Activated T-helper 2 cell treated with anti-CD3 and anti-CD28 coated beads, Interferon-gamma antibody, Interleukin-2, Interleukin-4, amounts not matched to agents 10 μg/mL and 5 μg/mL and 100 μg/mL, durations not matched to agents 14 hours and 24 hours and 36 hours (primary cell): ENCODE measurements around the gene RALGPS1. TPM values are rescaled to one million over a fixed set of nuclear protein-coding genes. Genes with fewer than 3 reads are reported as not detected.

ENCODE experiments used
- DNase-seq: peaks from one replicate; pipeline ENCODE4 v3.0.0; 2021; ENCODE audit warnings: low spot score
- H3K27ac Mint-ChIP-seq: one replicate; pipeline ENCODE4 v1.8.0; 2021; ENCODE audit warnings: mixed read lengths
- H3K27me3 Mint-ChIP-seq: one replicate; pipeline ENCODE4 v1.8.0; 2021; ENCODE audit warnings: low read depth, mixed read lengths
- H3K36me3 Mint-ChIP-seq: one replicate; pipeline ENCODE4 v1.8.0; 2021; ENCODE audit warnings: low read depth, mixed read lengths
- H3K4me1 Mint-ChIP-seq: one replicate; pipeline ENCODE4 v1.8.0; 2021; ENCODE audit warnings: low read depth, mixed read lengths
- H3K4me3 Mint-ChIP-seq: one replicate; pipeline ENCODE4 v1.8.0; 2021; ENCODE audit warnings: low read depth, mild to moderate bottlenecking, moderate library complexity, mixed read lengths
- H3K9me3 Mint-ChIP-seq: one replicate; pipeline ENCODE4 v1.8.0; 2021; ENCODE audit warnings: mixed read lengths
- intact Hi-C: fragments of 100-400 bp; cut with micrococcal nuclease; formaldehyde crosslinking; loops from one replicate; pipeline ENCODE4 v1.15.1; 2023
- total RNA-seq: library from RNA; stranded (reverse); gene quantifications from 2 replicates; pipeline ENCODE4 v1.2.3, GENCODE V29; 2022

RALGPS1 gene
- total RNA-seq, 1 donor from 2014 or later, result 2.4 TPM

- intact Hi-C loops, result no loop called here
- Mint-ChIP-seq H3K36me3 (no peaks in the 10 kb centered on the region), H3K27ac (no peak overlapping the region), H3K4me1 (no peaks in the 10 kb centered on the region), H3K9me3 (no peaks in the 10 kb centered on the region), H3K27me3 (peaks cover 26% of the 10 kb centered on the region), H3K4me3 (no peak overlapping the region)
- DNase-seq, result no peak
Measured at GRCh38 chr9:127078336-127078735, 163.8 kb downstream of the RALGPS1 start.

DNA sequence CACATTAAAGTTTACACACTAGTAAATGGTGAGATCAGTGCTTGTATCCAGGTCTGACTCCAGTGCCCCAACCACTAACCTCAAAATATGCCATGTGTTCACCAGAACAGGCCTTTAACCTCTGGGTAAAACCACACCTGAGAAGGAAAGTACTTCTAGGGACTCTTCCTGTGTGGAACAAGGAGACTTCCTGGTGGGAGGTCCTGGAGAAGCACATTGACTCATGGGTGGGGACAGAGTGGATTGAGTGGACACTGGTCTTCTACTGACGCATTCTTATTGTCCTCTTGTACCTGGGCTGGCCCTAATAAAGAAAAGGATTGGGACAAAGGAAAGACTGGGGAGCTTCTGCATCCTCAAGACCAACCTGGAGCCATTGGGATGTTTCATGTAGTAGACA is 164.4 kb downstream of the RALGPS1 start:
- intact Hi-C loops, result no loop called here
- no peak overlapping the region for H3K27ac Mint-ChIP-seq
- DNase-seq, result no peak
- no peak overlapping the region for H3K4me3 Mint-ChIP-seq
- H3K9me3 Mint-ChIP-seq, result no peaks in the 10 kb centered on the region
- no peaks in the 10 kb centered on the region for H3K36me3 Mint-ChIP-seq
- H3K4me1 Mint-ChIP-seq, result no peaks in the 10 kb centered on the region
- peaks cover 26% of the 10 kb centered on the region for H3K27me3 Mint-ChIP-seq

GRCh38 chr9:127079446-127080140 is 165.0 kb downstream of the RALGPS1 start:
- Mint-ChIP-seq H3K27me3 (peaks cover 26% of the 10 kb centered on the region), H3K4me3 (no peak overlapping the region), H3K36me3 (no peaks in the 10 kb centered on the region), H3K27ac (no peak overlapping the region), H3K4me1 (no peaks in the 10 kb centered on the region), H3K9me3 (no peaks in the 10 kb centered on the region)
- no peak for DNase-seq
- intact Hi-C loops, result no loop called here

GRCh38 chr9:127081250-127082185 is 166.9 kb downstream of the RALGPS1 start:
- no peak for DNase-seq
- no peaks in the 10 kb centered on the region for H3K36me3 Mint-ChIP-seq
- intact Hi-C loops, result no loop called here
- no peaks in the 10 kb centered on the region for H3K4me1 Mint-ChIP-seq
- peaks cover 35% of the 10 kb centered on the region for H3K27me3 Mint-ChIP-seq
- H3K27ac Mint-ChIP-seq, result no peak overlapping the region
- no peak overlapping the region for H3K4me3 Mint-ChIP-seq
- H3K9me3 Mint-ChIP-seq, result no peaks in the 10 kb centered on the region

- Mint-ChIP-seq H3K9me3 (no peaks in the 10 kb centered on the region), H3K4me1 (no peaks in the 10 kb centered on the region), H3K27ac (no peak overlapping the region), H3K4me3 (no peak overlapping the region), H3K36me3 (no peaks in the 10 kb centered on the region), H3K27me3 (peaks cover 26% of the 10 kb centered on the region)
- DNase-seq, result no peak
- intact Hi-C loops, result no loop called here
Measured at GRCh38 chr9:127083138-127083980, 168.8 kb downstream of the RALGPS1 start.

DNA sequence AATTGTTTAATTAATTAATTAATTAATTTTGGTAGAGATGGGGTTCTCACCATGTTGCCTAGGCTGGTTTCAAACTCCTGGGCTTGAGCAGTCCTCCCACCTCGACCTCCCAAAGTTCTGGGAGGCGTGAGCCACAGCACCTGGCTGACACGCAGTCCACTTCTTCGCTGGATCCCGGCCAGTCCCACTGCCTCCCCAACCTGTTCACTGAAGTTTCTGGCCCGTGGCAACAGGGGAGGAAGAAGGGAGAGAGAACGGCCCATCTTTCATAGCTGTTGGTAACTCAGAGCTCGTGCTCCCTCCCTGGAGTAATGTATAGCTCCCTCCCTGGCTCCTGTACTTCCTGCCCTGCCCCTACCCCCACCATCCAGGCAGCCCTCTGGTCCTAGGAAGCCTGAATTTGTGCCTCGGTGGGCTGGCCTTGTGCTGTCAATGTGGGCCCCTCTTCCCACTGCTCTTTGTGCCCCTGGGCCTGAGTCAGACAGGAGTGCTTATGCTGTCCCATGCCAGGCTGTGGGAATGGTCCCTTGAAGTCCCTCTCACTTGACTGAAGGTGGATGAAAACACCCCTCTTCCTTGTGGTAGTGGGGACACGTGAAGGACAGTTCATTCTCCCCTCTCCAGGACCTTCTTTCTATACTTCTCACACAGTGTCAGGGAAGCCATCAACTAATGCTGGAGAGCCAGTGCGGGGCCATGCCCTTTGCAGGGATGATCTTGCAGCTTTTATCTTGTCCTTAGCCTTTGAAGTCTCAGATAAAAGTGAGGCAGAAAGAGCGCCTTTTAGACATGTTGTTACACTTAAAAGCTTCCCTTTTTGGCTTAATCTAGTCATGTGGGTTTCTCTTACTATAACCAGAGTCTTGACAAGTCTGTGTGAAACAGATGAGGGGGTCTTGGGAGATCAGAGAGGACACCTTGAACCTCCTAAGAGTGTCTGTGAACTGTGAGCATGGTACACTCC is 169.8 kb downstream of the RALGPS1 start:
- Mint-ChIP-seq H3K4me3 (no peak overlapping the region), H3K27ac (no peak overlapping the region), H3K36me3 (no peaks in the 10 kb centered on the region), H3K27me3 (peaks cover 21% of the 10 kb centered on the region), H3K9me3 (no peaks in the 10 kb centered on the region), H3K4me1 (no peaks in the 10 kb centered on the region)
- no peak for DNase-seq
- intact Hi-C loops, result no loop called here

- Mint-ChIP-seq H3K4me1 (no peaks in the 10 kb centered on the region), H3K27ac (no peak overlapping the region)
- intact Hi-C loops, result no loop called here
Measured at GRCh38 chr9:127085186-127085585, 170.6 kb downstream of the RALGPS1 start.

DNA sequence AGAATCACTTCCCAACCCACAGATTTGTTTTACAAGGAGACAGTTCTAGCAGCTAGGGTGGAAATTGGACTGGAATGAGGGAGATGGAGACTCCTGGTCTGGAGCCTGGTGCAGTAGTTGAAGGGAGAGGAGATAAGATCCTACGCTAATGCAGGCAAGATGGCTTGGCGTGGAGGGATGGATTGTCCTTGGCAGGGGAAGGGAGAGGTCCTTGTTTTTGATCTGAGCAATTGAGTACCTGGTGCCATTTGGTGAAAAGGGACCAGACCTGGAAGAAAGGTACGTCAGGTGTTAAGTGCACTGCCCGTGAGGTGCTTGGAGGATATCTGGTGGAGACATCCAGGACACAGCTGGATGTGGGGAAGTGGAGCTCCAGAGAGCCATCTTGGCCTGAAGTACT is 172.2 kb downstream of the RALGPS1 start:
- H3K9me3 Mint-ChIP-seq, result no peaks in the 10 kb centered on the region
- H3K27ac Mint-ChIP-seq, result no peak overlapping the region
- no peaks in the 10 kb centered on the region for H3K4me1 Mint-ChIP-seq
- intact Hi-C loops, result no loop called here
- no peak overlapping the region for H3K4me3 Mint-ChIP-seq
- H3K36me3 Mint-ChIP-seq, result no peaks in the 10 kb centered on the region
- peaks cover 20% of the 10 kb centered on the region for H3K27me3 Mint-ChIP-seq
- no peak for DNase-seq

More at GRCh38 chr9:127085186-127085585, 170.6 kb downstream of the RALGPS1 start:
- Mint-ChIP-seq H3K36me3 (no peaks in the 10 kb centered on the region), H3K9me3 (no peaks in the 10 kb centered on the region), H3K27me3 (peaks cover 20% of the 10 kb centered on the region), H3K4me3 (no peak overlapping the region)
- no peak for DNase-seq

- Mint-ChIP-seq H3K27me3 (peaks cover 20% of the 10 kb centered on the region), H3K4me3 (no peak overlapping the region), H3K4me1 (no peaks in the 10 kb centered on the region), H3K9me3 (no peaks in the 10 kb centered on the region), H3K27ac (no peak overlapping the region), H3K36me3 (no peaks in the 10 kb centered on the region)
- DNase-seq, result no peak
- intact Hi-C loops, result no loop called here
Measured at GRCh38 chr9:127087411-127087810, 172.8 kb downstream of the RALGPS1 start.

- H3K27me3 Mint-ChIP-seq, result peaks cover 18% of the 10 kb centered on the region
- no peak overlapping the region for H3K4me3 Mint-ChIP-seq
- no peaks in the 10 kb centered on the region for H3K4me1 Mint-ChIP-seq
- no peak for DNase-seq
- intact Hi-C loops, result no loop called here
- no peaks in the 10 kb centered on the region for H3K36me3 Mint-ChIP-seq
- no peaks in the 10 kb centered on the region for H3K9me3 Mint-ChIP-seq
- no peak overlapping the region for H3K27ac Mint-ChIP-seq
Measured at GRCh38 chr9:127087836-127088235, 173.3 kb downstream of the RALGPS1 start.

GRCh38 chr9:127088724-127089615 is 174.4 kb downstream of the RALGPS1 start:
- Mint-ChIP-seq H3K27me3 (peaks cover 18% of the 10 kb centered on the region), H3K36me3 (no peaks in the 10 kb centered on the region), H3K4me1 (no peaks in the 10 kb centered on the region), H3K27ac (no peak overlapping the region), H3K9me3 (no peaks in the 10 kb centered on the region), H3K4me3 (no peak overlapping the region)
- intact Hi-C loops, result no loop called here
- no peak for DNase-seq
